DND-41 (cell line): ENCODE measurements around the gene SH3BGRL3.
"Not testable (repeated sequence)": the region's sequence is repeated elsewhere in the genome, so short reads cannot be mapped to it uniquely, and the experiment has no call there.

Experiments used
- ATAC-seq: fragments of 200-7000 bp; cut with Tn5 transposase; 3 replicates; pipeline ENCODE4 v1.9.1; 2021; ENCODE audit warnings: low read depth; ENCODE audit not compliant: insufficient read depth
- DNase-seq: peaks from one replicate; pipeline ENCODE4 v3.0.0-alpha.2; 2020
- H2AFZ ChIP-seq: 2 replicates; pipeline ENCODE4 v1.6.0; 2012; ENCODE audit warnings: low read depth, low read length
- H3K27ac ChIP-seq: 2 replicates; pipeline ENCODE4 v1.5.1; 2012; ENCODE audit warnings: low read length, inconsistent platforms
- H3K27me3 ChIP-seq: fragments of 200-600 bp; sonication (generic); 2 replicates; pipeline ENCODE4 v1.6.0; 2012; ENCODE audit warnings: low read length, mild to moderate bottlenecking, inconsistent platforms; ENCODE audit not compliant: insufficient read depth, poor library complexity
- H3K36me3 ChIP-seq: 2 replicates; pipeline ENCODE4 v1.5.1; 2012; ENCODE audit warnings: low read length, inconsistent platforms; ENCODE audit not compliant: insufficient read depth
- H3K4me1 ChIP-seq: 2 replicates; pipeline ENCODE4 v1.5.1; 2012; ENCODE audit warnings: mild to moderate bottlenecking, low read length; ENCODE audit not compliant: insufficient read depth
- H3K4me2 ChIP-seq: 2 replicates; pipeline ENCODE4 v1.6.0; 2012; ENCODE audit warnings: mild to moderate bottlenecking, moderate library complexity, low read length, inconsistent platforms; ENCODE audit not compliant: insufficient read depth
- H3K4me3 ChIP-seq, 2 experiments: fragments of 200-600 bp in 1 of 2; shearing (Covaris generic) in 1 of 2; 2 replicates each; pipeline ENCODE4 v1.5.1; 2012 to 2016; ENCODE audit warnings: inconsistent platforms in 2 of 2, low read length in 2 of 2, mild to moderate bottlenecking in 2 of 2, low read depth in 1 of 2, moderate library complexity in 1 of 2
- H3K79me2 ChIP-seq: 2 replicates; pipeline ENCODE4 v1.6.0; 2012; ENCODE audit warnings: low read length, inconsistent platforms; ENCODE audit not compliant: insufficient read depth
- H3K9ac ChIP-seq: 2 replicates; pipeline ENCODE4 v1.6.0; 2012; ENCODE audit warnings: low read depth, mild to moderate bottlenecking, inconsistent platforms, low read length, moderate library complexity
- H3K9me3 ChIP-seq: 2 replicates; pipeline ENCODE4 v1.5.1; 2012; ENCODE audit warnings: low read length, moderate library complexity, mild to moderate bottlenecking, inconsistent platforms; ENCODE audit not compliant: insufficient read depth, severe bottlenecking
- H4K20me1 ChIP-seq: 2 replicates; pipeline ENCODE4 v1.6.0; 2012; ENCODE audit warnings: low read length; ENCODE audit not compliant: insufficient read depth
- EZH2 ChIP-seq: IDR thresholded peaks from 3 replicates; pipeline ENCODE4 v1.6.1; 2012; ENCODE audit warnings: borderline replicate concordance, low read depth, mild to moderate bottlenecking, moderate library complexity, low read length, inconsistent platforms; ENCODE audit not compliant: severe bottlenecking
- TF ChIP-seq, protein P1 (sequence below): IDR thresholded peaks from 2 replicates; pipeline ENCODE4 v1.5.1; 2012; ENCODE audit warnings: borderline replicate concordance, low read length, moderate library complexity, mild to moderate bottlenecking; ENCODE audit not compliant: poor library complexity, severe bottlenecking; ENCODE audit errors: extremely low read depth

SH3BGRL3 gene

DNA sequence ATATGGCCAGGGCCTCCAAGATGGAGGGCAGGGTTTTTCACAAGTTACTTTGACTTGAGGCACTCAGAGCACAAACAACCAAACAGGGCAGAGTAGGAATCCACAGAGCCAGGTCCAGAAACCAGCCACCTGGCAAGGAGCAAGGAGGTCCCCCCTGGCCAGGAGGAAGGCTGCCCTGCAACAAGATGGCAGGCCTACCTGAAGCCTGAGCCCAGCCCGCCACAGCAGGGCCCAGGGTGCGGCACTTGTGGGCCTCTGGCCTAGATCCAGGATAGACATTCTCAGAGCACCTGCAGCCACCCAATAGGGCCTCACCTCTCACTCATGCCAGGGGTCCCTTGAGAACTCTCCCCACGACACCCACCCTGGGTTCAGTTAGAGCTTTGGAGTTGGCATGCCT, 11.5 kb downstream of the SH3BGRL3 start:
- Histone ChIP-seq H3K4me3 (no peak overlapping the region), H3K9me3 (no peaks in the 10 kb centered on the region), H2AFZ (no peak overlapping the region), H3K27ac (peak overlapping the region; percentile 93), H3K9ac (0 out of 2 replicates have a peak overlapping the region, but pooled peaks have one; percentile 45), H3K27me3 (no peaks in the 10 kb centered on the region), H3K4me2 (no peak overlapping the region), H3K79me2 (no peaks in the 10 kb centered on the region), H3K36me3 (no peaks in the 10 kb centered on the region), H4K20me1 (no peaks in the 10 kb centered on the region), H3K4me1 (peaks cover 57% of the 10 kb centered on the region)
- no peak for TF ChIP-seq EZH2
- TF ChIP-seq, protein P1, sequence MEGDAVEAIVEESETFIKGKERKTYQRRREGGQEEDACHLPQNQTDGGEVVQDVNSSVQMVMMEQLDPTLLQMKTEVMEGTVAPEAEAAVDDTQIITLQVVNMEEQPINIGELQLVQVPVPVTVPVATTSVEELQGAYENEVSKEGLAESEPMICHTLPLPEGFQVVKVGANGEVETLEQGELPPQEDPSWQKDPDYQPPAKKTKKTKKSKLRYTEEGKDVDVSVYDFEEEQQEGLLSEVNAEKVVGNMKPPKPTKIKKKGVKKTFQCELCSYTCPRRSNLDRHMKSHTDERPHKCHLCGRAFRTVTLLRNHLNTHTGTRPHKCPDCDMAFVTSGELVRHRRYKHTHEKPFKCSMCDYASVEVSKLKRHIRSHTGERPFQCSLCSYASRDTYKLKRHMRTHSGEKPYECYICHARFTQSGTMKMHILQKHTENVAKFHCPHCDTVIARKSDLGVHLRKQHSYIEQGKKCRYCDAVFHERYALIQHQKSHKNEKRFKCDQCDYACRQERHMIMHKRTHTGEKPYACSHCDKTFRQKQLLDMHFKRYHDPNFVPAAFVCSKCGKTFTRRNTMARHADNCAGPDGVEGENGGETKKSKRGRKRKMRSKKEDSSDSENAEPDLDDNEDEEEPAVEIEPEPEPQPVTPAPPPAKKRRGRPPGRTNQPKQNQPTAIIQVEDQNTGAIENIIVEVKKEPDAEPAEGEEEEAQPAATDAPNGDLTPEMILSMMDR, result no peak
- ATAC-seq, result no peak
- DNase-seq, result no peak

- H3K27ac ChIP-seq, result 0 out of 2 replicates have a peak overlapping the region, but pooled peaks have one; percentile 93
- no peaks in the 10 kb centered on the region for H4K20me1 ChIP-seq
- ATAC-seq (no peak), DNase-seq (no peak)
- H3K9me3 ChIP-seq, result no peaks in the 10 kb centered on the region
- no peak for TF ChIP-seq EZH2
- TF ChIP-seq, protein P1, result no peak
- peaks cover 52% of the 10 kb centered on the region for H3K4me1 ChIP-seq
- H3K27me3 ChIP-seq, result no peaks in the 10 kb centered on the region
- no peak overlapping the region for H2AFZ ChIP-seq
- no peak overlapping the region for H3K4me2 ChIP-seq
- no peak overlapping the region for H3K9ac ChIP-seq
- H3K4me3 ChIP-seq, result no peak overlapping the region
- H3K79me2 ChIP-seq, result no peaks in the 10 kb centered on the region
- H3K36me3 ChIP-seq, result no peaks in the 10 kb centered on the region
These were observed 12.1 kb downstream of the SH3BGRL3 start for GRCh38 chr1:26291939-26292338.

GRCh38 chr1:26292735-26293134, 12.8 kb downstream of the SH3BGRL3 start:
- not testable (repeated sequence) for ATAC-seq

GRCh38 chr1:26293911-26294463, 14.1 kb downstream of the SH3BGRL3 start:
- H3K4me1 ChIP-seq, result peaks cover 32% of the 10 kb centered on the region
- no peaks in the 10 kb centered on the region for H3K27me3 ChIP-seq
- no peaks in the 10 kb centered on the region for H3K36me3 ChIP-seq
- no peak overlapping the region for H3K9ac ChIP-seq
- no peak overlapping the region for H2AFZ ChIP-seq
- no peaks in the 10 kb centered on the region for H4K20me1 ChIP-seq
- ATAC-seq, result no peak
- no peak for TF ChIP-seq EZH2
- TF ChIP-seq, protein P1, result no peak
- H3K9me3 ChIP-seq, result no peaks in the 10 kb centered on the region
- no peaks in the 10 kb centered on the region for H3K79me2 ChIP-seq
- no peak overlapping the region for H3K27ac ChIP-seq
- no peak overlapping the region for H3K4me3 ChIP-seq
- DNase-seq, result no peak
- no peak overlapping the region for H3K4me2 ChIP-seq

More at GRCh38 chr1:26292735-26293134, 12.8 kb downstream of the SH3BGRL3 start:
- H2AFZ ChIP-seq, H4K20me1 ChIP-seq, H3K4me2 ChIP-seq, H3K9ac ChIP-seq, H3K36me3 ChIP-seq, H3K27ac ChIP-seq, H3K27me3 ChIP-seq, H3K79me2 ChIP-seq, H3K9me3 ChIP-seq, H3K4me3 ChIP-seq, DNase-seq: not testable (repeated sequence)
- H3K4me1 ChIP-seq, result peaks cover 44% of the 10 kb centered on the region
